ENCODE measurements around the gene FAM131B.

The FAM131B gene

GRCh38 chr7:143322760-143323633 lies 39.5 kb downstream of the FAM131B start:
- DNase-seq (ENCODE audit: low read depth in 3 of 3), result no peak

GRCh38 chr7:143321734-143322133 lies 40.8 kb downstream of the FAM131B start:
- no peak for DNase-seq (ENCODE audit: low read depth in 3 of 3)

GRCh38 chr7:143321242-143321641 lies 41.3 kb downstream of the FAM131B start:
- DNase-seq (ENCODE audit: low read depth in 3 of 3), result no peak

- DNase-seq (ENCODE audit: low read depth in 3 of 3), result no peak
Observed at GRCh38 chr7:143320620-143321019, 41.9 kb downstream of the FAM131B start.

- DNase-seq (ENCODE audit: low read depth in 3 of 3), result no peak
Observed at GRCh38 chr7:143318661-143319060, 43.9 kb downstream of the FAM131B start.

GRCh38 chr7:143316492-143316891 lies 46.0 kb downstream of the FAM131B start:
- DNase-seq (ENCODE audit: low read depth in 3 of 3), result no peak

GRCh38 chr7:143315776-143316175 lies 46.7 kb downstream of the FAM131B start, which contains the start of gene CLCN1:
Gene CLCN1 (plus strand): TSS chr7:143316111. CDS start chr7:143316213, 102 bp downstream.
- DNase-seq (ENCODE audit: low read depth in 3 of 3), result no peak

GRCh38 chr7:143314127-143314526 lies 48.4 kb downstream of the FAM131B start:
- no peak for DNase-seq (ENCODE audit: low read depth in 3 of 3)

GRCh38 chr7:143308632-143309031 lies 53.9 kb downstream of the FAM131B start:
- DNase-seq (ENCODE audit: low read depth in 3 of 3), result no peak

GRCh38 chr7:143305423-143306070 lies 57.0 kb downstream of the FAM131B start:
- peak; percentile 24 to 54 (median 44) for DNase-seq (ENCODE audit: low read depth in 3 of 3)

- DNase-seq (ENCODE audit: low read depth in 3 of 3), result no peak
Observed at GRCh38 chr7:143304938-143305337, 57.6 kb downstream of the FAM131B start.

GRCh38 chr7:143303733-143304132 lies 58.8 kb downstream of the FAM131B start:
- no peak for DNase-seq (ENCODE audit: low read depth in 3 of 3)
